Mononuclear cell (primary cell): Measurements from ENCODE around the gene CDKL5. TPM values are rescaled to one million over a fixed set of nuclear protein-coding genes. Genes with fewer than 3 reads are reported as not detected.
"Not testable (repeated sequence)": the region's sequence is repeated elsewhere in the genome, so short reads cannot be mapped to it uniquely, and the experiment has no call there.

Source experiments
- H3K27me3 ChIP-seq: 2 replicates; pipeline ENCODE4 v1.6.0; 2011; ENCODE audit warnings: low read length, control low read depth; ENCODE audit not compliant: insufficient read depth
- H3K4me1 ChIP-seq: 2 replicates; pipeline ENCODE4 v1.5.1; 2011; ENCODE audit warnings: mild to moderate bottlenecking, low read length, control low read depth; ENCODE audit not compliant: insufficient read depth
- H3K4me3 ChIP-seq: 2 replicates; pipeline ENCODE4 v1.5.1; 2011; ENCODE audit warnings: mild to moderate bottlenecking, low read length, moderate library complexity
- H3K9me3 ChIP-seq: 2 replicates; pipeline ENCODE4 v1.5.1; 2011; ENCODE audit warnings: low read depth, mild to moderate bottlenecking, control low read depth, low read length
- total RNA-seq: library from RNA; depleted of rRNA; stranded (reverse); fragments of >200 nt; gene quantifications from one replicate; pipeline ENCODE4 v1.2.3, GENCODE V29; 2012

The CDKL5 gene
- total RNA-seq: 1.6 TPM

GRCh38 chrX:18425199-18426003, at the start of gene CDKL5:
Gene CDKL5, plus strand, starts transcription at chrX:18425608. Its CDS starts 81,489 bp downstream, at chrX:18507097.
- Histone ChIP-seq H3K4me1 (no peaks in the 10 kb centered on the region), H3K9me3 (no peaks in the 10 kb centered on the region), H3K4me3 (peak within 1 kb of the TSS; percentile 59), H3K27me3 (no peaks in the 10 kb centered on the region)

GRCh38 chrX:18377796-18378195, 47.6 kb upstream of the CDKL5 start:
- Histone ChIP-seq H3K9me3 (no peaks in the 10 kb centered on the region), H3K27me3 (no peaks in the 10 kb centered on the region), H3K4me3 (no peak overlapping the region), H3K4me1 (no peaks in the 10 kb centered on the region)

GRCh38 chrX:18389966-18390365, 35.4 kb upstream of the CDKL5 start:
- H3K4me3 ChIP-seq: no peak overlapping the region
- no peaks in the 10 kb centered on the region for H3K4me1 ChIP-seq
- H3K9me3 ChIP-seq: no peaks in the 10 kb centered on the region
- H3K27me3 ChIP-seq: no peaks in the 10 kb centered on the region

GRCh38 chrX:18390941-18391538, 34.4 kb upstream of the CDKL5 start:
- no peaks in the 10 kb centered on the region for H3K9me3 ChIP-seq
- no peak overlapping the region for H3K4me3 ChIP-seq
- no peaks in the 10 kb centered on the region for H3K27me3 ChIP-seq
- no peaks in the 10 kb centered on the region for H3K4me1 ChIP-seq

- no peak overlapping the region for H3K4me3 ChIP-seq
- no peaks in the 10 kb centered on the region for H3K9me3 ChIP-seq
- H3K4me1 ChIP-seq: no peaks in the 10 kb centered on the region
- H3K27me3 ChIP-seq: no peaks in the 10 kb centered on the region
Measured at GRCh38 chrX:18394477-18394876, 30.9 kb upstream of the CDKL5 start.

GRCh38 chrX:18401848-18402213, 23.6 kb upstream of the CDKL5 start:
- no peaks in the 10 kb centered on the region for H3K9me3 ChIP-seq
- H3K27me3 ChIP-seq: no peaks in the 10 kb centered on the region
- no peak overlapping the region for H3K4me3 ChIP-seq
- no peaks in the 10 kb centered on the region for H3K4me1 ChIP-seq

- no peaks in the 10 kb centered on the region for H3K27me3 ChIP-seq
- H3K4me3 ChIP-seq: no peak overlapping the region
- no peaks in the 10 kb centered on the region for H3K4me1 ChIP-seq
- no peaks in the 10 kb centered on the region for H3K9me3 ChIP-seq
Measured at GRCh38 chrX:18406531-18407266, 18.7 kb upstream of the CDKL5 start.

GRCh38 chrX:18410038-18410437, 15.4 kb upstream of the CDKL5 start:
- Histone ChIP-seq H3K9me3 (no peaks in the 10 kb centered on the region), H3K4me3 (no peak overlapping the region), H3K4me1 (no peaks in the 10 kb centered on the region), H3K27me3 (no peaks in the 10 kb centered on the region)

GRCh38 chrX:18415386-18415785, 10.0 kb upstream of the CDKL5 start:
- Histone ChIP-seq H3K4me1 (no peaks in the 10 kb centered on the region), H3K27me3 (no peaks in the 10 kb centered on the region), H3K9me3 (no peaks in the 10 kb centered on the region)

GRCh38 chrX:18422325-18422724, 3.1 kb upstream of the CDKL5 start:
- no peaks in the 10 kb centered on the region for H3K27me3 ChIP-seq
- no peaks in the 10 kb centered on the region for H3K4me1 ChIP-seq
- H3K9me3 ChIP-seq: no peaks in the 10 kb centered on the region
- no peak overlapping the region for H3K4me3 ChIP-seq

More at GRCh38 chrX:18415386-18415785, 10.0 kb upstream of the CDKL5 start:
- no peak overlapping the region for H3K4me3 ChIP-seq

- Histone ChIP-seq H3K27me3 (no peaks in the 10 kb centered on the region), H3K4me1 (no peaks in the 10 kb centered on the region), H3K4me3 (no peak overlapping the region), H3K9me3 (no peaks in the 10 kb centered on the region)
Measured at GRCh38 chrX:18422886-18423285, 2.5 kb upstream of the CDKL5 start.

GRCh38 chrX:18424482-18425198, 768 bp upstream of the CDKL5 start:
- H3K4me1 ChIP-seq: no peaks in the 10 kb centered on the region
- no peaks in the 10 kb centered on the region for H3K27me3 ChIP-seq
- peak overlapping the region; percentile 59 for H3K4me3 ChIP-seq
- no peaks in the 10 kb centered on the region for H3K9me3 ChIP-seq

- H3K9me3 ChIP-seq: no peaks in the 10 kb centered on the region
- H3K4me3 ChIP-seq: peak overlapping the region; percentile 59
- no peaks in the 10 kb centered on the region for H3K27me3 ChIP-seq
- H3K4me1 ChIP-seq: no peaks in the 10 kb centered on the region
Measured at GRCh38 chrX:18426004-18426320, 554 bp downstream of the CDKL5 start.

GRCh38 chrX:18428006-18428405, 2.6 kb downstream of the CDKL5 start:
- Histone ChIP-seq H3K9me3 (no peaks in the 10 kb centered on the region), H3K27me3 (no peaks in the 10 kb centered on the region), H3K4me1 (no peaks in the 10 kb centered on the region), H3K4me3 (no peak overlapping the region)

- not testable (repeated sequence) for H3K27me3 ChIP-seq, H3K9me3 ChIP-seq, H3K4me1 ChIP-seq, H3K4me3 ChIP-seq
Measured at GRCh38 chrX:18433288-18433687, 7.9 kb downstream of the CDKL5 start.
